K562 (cell line): ENCODE measurements around the gene PPP2R5A. TPM values are rescaled to one million over a fixed set of nuclear protein-coding genes. Genes with fewer than 3 reads are reported as not detected.

Experiments
- CAMTA2 ChIP-seq: fragments of 250-450 bp; sonication (Bioruptor Pico); conservative IDR thresholded peaks from 2 replicates; pipeline ENCODE4 v1.5.1; 2022
- CHD4 ChIP-seq: fragments of 200-600 bp; sonication (generic); IDR thresholded peaks from 3 replicates; pipeline ENCODE4 v1.6.1; 2012; ENCODE audit warnings: low read depth, mild to moderate bottlenecking, mixed read lengths, low read length, inconsistent platforms; ENCODE audit not compliant: insufficient read depth, insufficient replicate concordance, poor library complexity, severe bottlenecking
- FOXK2 ChIP-seq, 2 experiments: fragments of 450-650 bp; IDR thresholded peaks in 1 of 2; conservative IDR thresholded peaks in 1 of 2; 2 replicates each; pipeline ENCODE4 v1.6.1; 2016; ENCODE audit warnings: low read depth in 2 of 2, mild to moderate bottlenecking in 1 of 2
- MAFF ChIP-seq: IDR thresholded peaks from 2 replicates; pipeline ENCODE4 v1.6.1; 2012; ENCODE audit warnings: low read length, improper control_type of control experiment
- NR4A1 ChIP-seq, 2 experiments: fragments of 250-450 bp in 1 of 2; fragments of 450-650 bp in 1 of 2; sonication (Bioruptor Pico) in 1 of 2; IDR thresholded peaks; 2 replicates each; pipeline versions ENCODE4 v1.4.0 to v1.6.1; 2016 to 2020; ENCODE audit warnings: mild to moderate bottlenecking in 2 of 2, missing compliant biosample characterization in 1 of 2, missing genetic modification characterization in 1 of 2, moderate library complexity in 1 of 2
- POLR3G ChIP-seq: IDR thresholded peaks from 2 replicates; pipeline ENCODE4 v1.6.1; 2011; ENCODE audit not compliant: insufficient read length, insufficient replicate concordance; ENCODE audit errors: extremely low read depth
- SMAD1 ChIP-seq: fragments of 150-350 bp; IDR thresholded peaks from 2 replicates; pipeline ENCODE4 v1.6.1; 2014; ENCODE audit warnings: low read length, low read depth; ENCODE audit not compliant: partially characterized antibody
- SP1 ChIP-seq: sonication (generic); formaldehyde crosslinking; IDR thresholded peaks from 2 replicates; pipeline ENCODE4 v1.8.1; 2022; ENCODE audit warnings: mild to moderate bottlenecking, missing genetic modification reagents
- STAT5B ChIP-seq: fragments of 250-450 bp; sonication (Bioruptor Pico); IDR thresholded peaks from 2 replicates; pipeline ENCODE4 v1.8.0; 2021; ENCODE audit warnings: mild to moderate bottlenecking, inconsistent platforms
- TAF15 ChIP-seq: fragments of 200-400 bp; formaldehyde crosslinking; IDR thresholded peaks from 2 replicates; pipeline ENCODE4 v1.6.1; 2017; ENCODE audit warnings: mild to moderate bottlenecking, low read depth, low read length, moderate library complexity
- ZBTB1 ChIP-seq: sonication (generic); formaldehyde crosslinking; IDR thresholded peaks from 2 replicates; pipeline ENCODE4 v1.8.1; 2023; ENCODE audit warnings: missing genetic modification reagents, low read depth, mild to moderate bottlenecking, borderline replicate concordance
- polyA plus RNA-seq, 8 experiments: library from polyadenylated mRNA; depleted of rRNA in 4 of 8; stranded (reverse) in 5 of 8; unstranded in 3 of 8; fragments of >200 nt; fragmentation: Nextera tagmentation in 2 of 8; fragmentation: Illumina TruSeq in 1 of 8; extraction: Ambion mirVana in 2 of 8; extraction: Trizol in 1 of 8; gene quantifications; 2 replicates each; pipeline versions ENCODE4 v1.2.1 to v1.2.3, GENCODE V29; 2011 to 2014; ENCODE audit warnings: inconsistent platforms in 1 of 8, missing spikeins in 1 of 8
- total RNA-seq, 7 experiments: library from RNA; depleted of rRNA in 6 of 7; stranded (reverse); fragments of >200 nt in 6 of 7; fragmentation: Illumina TruSeq in 2 of 7; extraction: Trizol in 2 of 7; gene quantifications; 2 replicates each; pipeline versions ENCODE4 v1.2.1 to v1.2.3, GENCODE V29; 2011 to 2021; ENCODE audit warnings: low replicate concordance in 1 of 7
- TF ChIP-seq, protein P1 (sequence below), 2 experiments: fragments of 450-650 bp; conservative IDR thresholded peaks; 2 replicates each; pipeline ENCODE4 v1.6.1; 2017; ENCODE audit warnings: mild to moderate bottlenecking in 2 of 2, moderate library complexity in 2 of 2
- TF ChIP-seq, protein P2 (sequence below): fragments of 250-450 bp; sonication (Bioruptor Pico); IDR thresholded peaks from 2 replicates; pipeline ENCODE4 v1.6.1; 2021; ENCODE audit warnings: mild to moderate bottlenecking
- TF ChIP-seq, protein P3 (sequence below): sonication (generic); formaldehyde crosslinking; IDR thresholded peaks from 2 replicates; pipeline ENCODE4 v1.8.1; 2023; ENCODE audit warnings: mild to moderate bottlenecking, missing genetic modification reagents, moderate library complexity
- TF ChIP-seq, protein P4 (sequence below): fragments of 250-450 bp; sonication (Bioruptor Pico); IDR thresholded peaks from 2 replicates; pipeline ENCODE4 v1.4.0; 2020
- TF ChIP-seq, protein P5 (sequence below): fragments of 450-650 bp; formaldehyde crosslinking; IDR thresholded peaks from 2 replicates; pipeline ENCODE4 v1.4.0; 2022; ENCODE audit warnings: missing genetic modification characterization
- TF ChIP-seq, protein P6 (sequence below): fragments of 250-450 bp; sonication (Bioruptor Pico); IDR thresholded peaks from 2 replicates; pipeline ENCODE4 v1.4.0; 2020; ENCODE audit warnings: mild to moderate bottlenecking, moderate library complexity
- TF ChIP-seq, protein P7 (sequence below): fragments of 250-450 bp; sonication (Bioruptor Pico); IDR thresholded peaks from 2 replicates; pipeline ENCODE4 v1.8.0; 2022; ENCODE audit warnings: inconsistent platforms, mild to moderate bottlenecking, moderate library complexity, borderline replicate concordance

Gene PPP2R5A
- total and polyA plus RNA-seq, 9 of the 15 experiments (the other 6 are each of a cell fraction or from before 2014, with no cell fraction given) = 26.9 to 106 (median 64.3) TPM

DNA sequence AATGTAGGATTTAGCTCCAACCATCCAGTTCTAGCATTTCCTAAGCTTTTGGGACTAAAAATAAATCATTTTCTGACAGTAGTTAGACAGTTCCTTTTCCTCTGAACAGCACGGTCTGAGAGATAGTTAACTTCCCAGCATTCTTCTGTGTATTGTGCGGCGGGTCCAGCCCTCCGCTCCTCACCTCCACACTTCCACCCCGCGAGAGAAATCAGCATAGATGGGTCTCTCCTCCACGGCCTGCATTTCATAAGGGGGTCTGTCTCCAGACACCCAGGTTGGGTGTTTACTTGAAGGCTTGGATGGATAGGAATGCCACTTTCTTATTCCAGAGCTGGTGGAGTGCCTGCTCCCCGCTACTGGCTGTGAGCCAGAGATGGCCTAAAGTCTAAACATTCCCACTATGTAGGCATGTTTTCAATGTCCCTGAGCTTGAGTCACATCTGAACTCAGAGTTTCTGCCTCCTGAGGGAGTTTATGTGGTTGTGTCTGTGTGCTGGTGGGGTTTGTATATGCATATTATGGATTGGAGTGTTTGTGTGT, 38.0 kb upstream of the PPP2R5A start (continued):
- TF ChIP-seq FOXK2 (conservative IDR thresholded peaks at IDR 0.05 in 1 of 2, IDR thresholded peaks at IDR 0.05 in 1 of 2; ENCODE audit: low read depth in 2 of 2) (0 out of 4 replicates have a peak, but pooled peaks of 1 of the 2 experiments have one; percentile 20), CAMTA2 (CRISPR knock-in tag) (no peak), MAFF (no peak), NR4A1 (CRISPR knock-in tag; IDR thresholded peaks at IDR 0.05) (no peak), NR4A1 (tag; IDR thresholded peaks at IDR 0.05) (no peak), POLR3G (no peak), CHD4 (peak; percentile 39), ZBTB1 (CRISPR knock-in tag) (no peak), STAT5B (CRISPR knock-in tag) (no peak), SMAD1 (no peak), TAF15 (no peak), SP1 (no peak)
- TF ChIP-seq, protein P1, sequence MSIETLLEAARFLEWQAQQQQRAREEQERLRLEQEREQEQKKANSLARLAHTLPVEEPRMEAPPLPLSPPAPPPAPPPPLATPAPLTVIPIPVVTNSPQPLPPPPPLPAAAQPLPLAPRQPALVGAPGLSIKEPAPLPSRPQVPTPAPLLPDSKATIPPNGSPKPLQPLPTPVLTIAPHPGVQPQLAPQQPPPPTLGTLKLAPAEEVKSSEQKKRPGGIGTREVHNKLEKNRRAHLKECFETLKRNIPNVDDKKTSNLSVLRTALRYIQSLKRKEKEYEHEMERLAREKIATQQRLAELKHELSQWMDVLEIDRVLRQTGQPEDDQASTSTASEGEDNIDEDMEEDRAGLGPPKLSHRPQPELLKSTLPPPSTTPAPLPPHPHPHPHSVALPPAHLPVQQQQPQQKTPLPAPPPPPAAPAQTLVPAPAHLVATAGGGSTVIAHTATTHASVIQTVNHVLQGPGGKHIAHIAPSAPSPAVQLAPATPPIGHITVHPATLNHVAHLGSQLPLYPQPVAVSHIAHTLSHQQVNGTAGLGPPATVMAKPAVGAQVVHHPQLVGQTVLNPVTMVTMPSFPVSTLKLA (conservative IDR thresholded peaks at IDR 0.05) = no peak
- TF ChIP-seq, protein P2, sequence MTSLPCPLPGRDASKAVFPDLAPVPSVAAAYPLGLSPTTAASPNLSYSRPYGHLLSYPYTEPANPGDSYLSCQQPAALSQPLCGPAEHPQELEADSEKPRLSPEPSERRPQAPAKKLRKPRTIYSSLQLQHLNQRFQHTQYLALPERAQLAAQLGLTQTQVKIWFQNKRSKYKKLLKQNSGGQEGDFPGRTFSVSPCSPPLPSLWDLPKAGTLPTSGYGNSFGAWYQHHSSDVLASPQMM = no peak
- TF ChIP-seq, protein P3, sequence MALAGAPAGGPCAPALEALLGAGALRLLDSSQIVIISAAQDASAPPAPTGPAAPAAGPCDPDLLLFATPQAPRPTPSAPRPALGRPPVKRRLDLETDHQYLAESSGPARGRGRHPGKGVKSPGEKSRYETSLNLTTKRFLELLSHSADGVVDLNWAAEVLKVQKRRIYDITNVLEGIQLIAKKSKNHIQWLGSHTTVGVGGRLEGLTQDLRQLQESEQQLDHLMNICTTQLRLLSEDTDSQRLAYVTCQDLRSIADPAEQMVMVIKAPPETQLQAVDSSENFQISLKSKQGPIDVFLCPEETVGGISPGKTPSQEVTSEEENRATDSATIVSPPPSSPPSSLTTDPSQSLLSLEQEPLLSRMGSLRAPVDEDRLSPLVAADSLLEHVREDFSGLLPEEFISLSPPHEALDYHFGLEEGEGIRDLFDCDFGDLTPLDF = no peak
- TF ChIP-seq, protein P4, sequence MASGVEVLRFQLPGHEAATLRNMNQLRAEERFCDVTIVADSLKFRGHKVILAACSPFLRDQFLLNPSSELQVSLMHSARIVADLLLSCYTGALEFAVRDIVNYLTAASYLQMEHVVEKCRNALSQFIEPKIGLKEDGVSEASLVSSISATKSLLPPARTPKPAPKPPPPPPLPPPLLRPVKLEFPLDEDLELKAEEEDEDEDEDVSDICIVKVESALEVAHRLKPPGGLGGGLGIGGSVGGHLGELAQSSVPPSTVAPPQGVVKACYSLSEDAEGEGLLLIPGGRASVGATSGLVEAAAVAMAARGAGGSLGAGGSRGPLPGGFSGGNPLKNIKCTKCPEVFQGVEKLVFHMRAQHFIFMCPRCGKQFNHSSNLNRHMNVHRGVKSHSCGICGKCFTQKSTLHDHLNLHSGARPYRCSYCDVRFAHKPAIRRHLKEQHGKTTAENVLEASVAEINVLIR (CRISPR knock-in tag) = no peak
- TF ChIP-seq, protein P5, sequence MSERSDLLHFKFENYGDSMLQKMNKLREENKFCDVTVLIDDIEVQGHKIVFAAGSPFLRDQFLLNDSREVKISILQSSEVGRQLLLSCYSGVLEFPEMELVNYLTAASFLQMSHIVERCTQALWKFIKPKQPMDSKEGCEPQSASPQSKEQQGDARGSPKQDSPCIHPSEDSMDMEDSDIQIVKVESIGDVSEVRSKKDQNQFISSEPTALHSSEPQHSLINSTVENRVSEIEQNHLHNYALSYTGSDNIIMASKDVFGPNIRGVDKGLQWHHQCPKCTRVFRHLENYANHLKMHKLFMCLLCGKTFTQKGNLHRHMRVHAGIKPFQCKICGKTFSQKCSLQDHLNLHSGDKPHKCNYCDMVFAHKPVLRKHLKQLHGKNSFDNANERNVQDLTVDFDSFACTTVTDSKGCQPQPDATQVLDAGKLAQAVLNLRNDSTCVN (CRISPR knock-in tag) = no peak
- TF ChIP-seq, protein P6, sequence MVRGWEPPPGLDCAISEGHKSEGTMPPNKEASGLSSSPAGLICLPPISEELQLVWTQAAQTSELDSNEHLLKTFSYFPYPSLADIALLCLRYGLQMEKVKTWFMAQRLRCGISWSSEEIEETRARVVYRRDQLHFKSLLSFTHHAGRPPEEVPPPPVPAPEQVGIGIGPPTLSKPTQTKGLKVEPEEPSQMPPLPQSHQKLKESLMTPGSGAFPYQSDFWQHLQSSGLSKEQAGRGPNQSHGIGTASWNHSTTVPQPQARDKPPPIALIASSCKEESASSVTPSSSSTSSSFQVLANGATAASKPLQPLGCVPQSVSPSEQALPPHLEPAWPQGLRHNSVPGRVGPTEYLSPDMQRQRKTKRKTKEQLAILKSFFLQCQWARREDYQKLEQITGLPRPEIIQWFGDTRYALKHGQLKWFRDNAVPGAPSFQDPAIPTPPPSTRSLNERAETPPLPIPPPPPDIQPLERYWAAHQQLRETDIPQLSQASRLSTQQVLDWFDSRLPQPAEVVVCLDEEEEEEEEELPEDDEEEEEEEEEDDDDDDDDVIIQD (CRISPR knock-in tag) = no peak
- TF ChIP-seq, protein P7, sequence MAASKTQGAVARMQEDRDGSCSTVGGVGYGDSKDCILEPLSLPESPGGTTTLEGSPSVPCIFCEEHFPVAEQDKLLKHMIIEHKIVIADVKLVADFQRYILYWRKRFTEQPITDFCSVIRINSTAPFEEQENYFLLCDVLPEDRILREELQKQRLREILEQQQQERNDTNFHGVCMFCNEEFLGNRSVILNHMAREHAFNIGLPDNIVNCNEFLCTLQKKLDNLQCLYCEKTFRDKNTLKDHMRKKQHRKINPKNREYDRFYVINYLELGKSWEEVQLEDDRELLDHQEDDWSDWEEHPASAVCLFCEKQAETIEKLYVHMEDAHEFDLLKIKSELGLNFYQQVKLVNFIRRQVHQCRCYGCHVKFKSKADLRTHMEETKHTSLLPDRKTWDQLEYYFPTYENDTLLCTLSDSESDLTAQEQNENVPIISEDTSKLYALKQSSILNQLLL (CRISPR knock-in tag) = no peak
